Peyer's patch (tissue), 4 donors: ENCODE measurements around the gene MRPL50.

Experiments
- CTCF ChIP-seq, 6 experiments: fragments of 450-650 bp in 4 of 6; fragments of 200-600 bp in 2 of 6; sonication (generic) in 1 of 6; IDR thresholded peaks; one replicate each; pipeline ENCODE4 v1.5.1; 2017 to 2019; ENCODE audit warnings: antibody characterized with exemption in 6 of 6, mild to moderate bottlenecking in 3 of 6, moderate library complexity in 1 of 6
- POLR2A ChIP-seq, 2 donors: fragments of 450-650 bp; IDR thresholded peaks; one replicate each; pipeline ENCODE4 v1.5.1; 2017; ENCODE audit warnings: antibody characterized with exemption in 2 of 2, mild to moderate bottlenecking in 2 of 2, moderate library complexity in 2 of 2

GRCh38 chr9:101359679-101360078 is 38.7 kb downstream of the MRPL50 start:
- TF ChIP-seq CTCF (IDR thresholded peaks at IDR 0.05) (no peak), POLR2A (IDR thresholded peaks at IDR 0.05) (no peak)
